Fibroblast of peridontal ligament (primary cell): ENCODE results near the gene STMN1.

Source experiments
- DNase-seq: peaks from one replicate; pipeline ENCODE4 v3.0.0-alpha.2; 2010; ENCODE audit errors: extremely low read depth

The STMN1 gene

GRCh38 chr1:25922056-25922970 lies 16.1 kb upstream of the STMN1 start:
- DNase-seq: peak; percentile 30

- no peak for DNase-seq
Observed at GRCh38 chr1:25918615-25919014, 12.4 kb upstream of the STMN1 start.

- DNase-seq: no peak
Observed at GRCh38 chr1:25917996-25918395, 11.8 kb upstream of the STMN1 start.

- no peak for DNase-seq
Observed at GRCh38 chr1:25916460-25916859, 10.2 kb upstream of the STMN1 start.

- no peak for DNase-seq
Observed at GRCh38 chr1:25914074-25914995, 8.1 kb upstream of the STMN1 start.

GRCh38 chr1:25913206-25913605 lies 7.0 kb upstream of the STMN1 start:
- DNase-seq: no peak

- peak; percentile 70 for DNase-seq
Observed at GRCh38 chr1:25912076-25912831, 6.0 kb upstream of the STMN1 start.

- DNase-seq: no peak
Observed at GRCh38 chr1:25911162-25911561, 4.9 kb upstream of the STMN1 start.

GRCh38 chr1:25909040-25909439 lies 2.8 kb upstream of the STMN1 start:
- no peak for DNase-seq

- no peak for DNase-seq
Observed at GRCh38 chr1:25908161-25908560, 1.9 kb upstream of the STMN1 start.

GRCh38 chr1:25907601-25908000 lies 1.4 kb upstream of the STMN1 start:
- DNase-seq: no peak

- DNase-seq: no peak
Observed at GRCh38 chr1:25906644-25907300, 553 bp upstream of the STMN1 start.

- DNase-seq: peak; percentile 81
Observed at GRCh38 chr1:25904943-25905679, 1.1 kb downstream of the STMN1 start.

GRCh38 chr1:25903986-25904385 lies 2.2 kb downstream of the STMN1 start:
- no peak for DNase-seq

- peak; percentile 44 for DNase-seq
Observed at GRCh38 chr1:25902462-25902861, 3.8 kb downstream of the STMN1 start.

GRCh38 chr1:25900219-25900618 lies 6.0 kb downstream of the STMN1 start:
- DNase-seq: no peak

- DNase-seq: no peak
Observed at GRCh38 chr1:25899792-25900191, 6.4 kb downstream of the STMN1 start.

GRCh38 chr1:25898223-25899015 lies 7.8 kb downstream of the STMN1 start:
- DNase-seq: no peak

- no peak for DNase-seq
Observed at GRCh38 chr1:25897754-25898153, 8.5 kb downstream of the STMN1 start.

- no peak for DNase-seq
Observed at GRCh38 chr1:25896266-25896665, 10.0 kb downstream of the STMN1 start.
